Immature natural killer cell (primary cell): ENCODE measurements around the gene XYLT2. TPM values are rescaled to one million over a fixed set of nuclear protein-coding genes. Genes with fewer than 3 reads are reported as not detected.
"Not testable (repeated sequence)": the region's sequence is repeated elsewhere in the genome, so short reads cannot be mapped to it uniquely, and the experiment has no call there.

Experiments used
- DNase-seq, 3 donors: peaks; one replicate each; pipeline ENCODE4 v3.0.0; 2022; ENCODE audit warnings: mixed read lengths in 1 of 3
- H3K27ac Mint-ChIP-seq, 6 donors: one replicate each; pipeline ENCODE4 v1.8.0; 2020; ENCODE audit warnings: mixed read lengths in 6 of 6, mild to moderate bottlenecking in 5 of 6, inconsistent platforms in 4 of 6, moderate library complexity in 3 of 6
- H3K27me3 Mint-ChIP-seq, 3 donors: one replicate each; pipeline ENCODE4 v1.8.0; 2020 to 2021; ENCODE audit warnings: low read depth in 3 of 3, mild to moderate bottlenecking in 3 of 3, mixed read lengths in 3 of 3, moderate library complexity in 3 of 3, inconsistent platforms in 1 of 3
- H3K36me3 Mint-ChIP-seq, 3 donors: one replicate each; pipeline ENCODE4 v1.8.0; 2020; ENCODE audit warnings: mixed read lengths in 3 of 3, inconsistent platforms in 2 of 3, mild to moderate bottlenecking in 2 of 3
- H3K4me1 Mint-ChIP-seq, 2 donors: one replicate each; pipeline ENCODE4 v1.8.0; 2020; ENCODE audit warnings: inconsistent platforms in 2 of 2, mild to moderate bottlenecking in 2 of 2, mixed read lengths in 2 of 2, moderate library complexity in 1 of 2
- H3K4me3 Mint-ChIP-seq, 5 donors: one replicate each; pipeline ENCODE4 v1.8.0; 2020; ENCODE audit warnings: mild to moderate bottlenecking in 5 of 5, mixed read lengths in 5 of 5, inconsistent platforms in 3 of 5, moderate library complexity in 3 of 5
- H3K9me3 Mint-ChIP-seq, 6 donors: one replicate each; pipeline ENCODE4 v1.8.0; 2020; ENCODE audit warnings: mild to moderate bottlenecking in 6 of 6, mixed read lengths in 6 of 6, inconsistent platforms in 4 of 6, moderate library complexity in 3 of 6
- polyA plus RNA-seq, 3 donors: library from polyadenylated mRNA; unstranded; fragments of 300-500 nt; fragmentation: Illumina TruSeq; gene quantifications; one replicate each; pipeline ENCODE4 v1.2.3, GENCODE V29; 2021

XYLT2 gene
- polyA plus RNA-seq, 3 donors from 2014 or later = 6.8 to 17.4 (median 7.1) TPM

DNA sequence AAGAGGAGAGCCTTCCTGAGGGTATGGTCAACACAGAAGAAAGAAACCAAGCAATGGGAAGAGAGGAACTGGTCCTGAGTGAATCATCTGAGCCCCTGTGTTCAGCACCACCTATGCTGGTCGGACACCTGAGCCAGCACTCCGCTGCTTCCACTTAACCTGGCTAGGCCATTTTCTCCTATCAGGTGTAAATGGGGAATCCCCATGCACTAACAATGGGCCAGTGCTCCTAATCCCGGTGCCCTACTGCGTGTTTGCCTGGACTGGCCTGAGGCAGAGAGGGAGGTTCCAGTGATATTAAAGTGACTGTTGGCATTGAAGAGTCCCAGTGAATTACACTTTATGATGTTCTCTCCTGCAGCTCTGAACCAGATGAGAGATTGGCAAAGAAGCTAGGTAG is 34.4 kb upstream of the XYLT2 start:
- Mint-ChIP-seq H3K27me3 (peaks cover 3 to 8% (median 4%) of the 10 kb centered on the region in 3 donors), H3K27ac (no peak overlapping the region), H3K36me3 (no peaks in the 10 kb centered on the region), H3K4me1 (no peaks in the 10 kb centered on the region), H3K4me3 (no peak overlapping the region), H3K9me3 (no peaks in the 10 kb centered on the region)
- DNase-seq = no peak

DNA sequence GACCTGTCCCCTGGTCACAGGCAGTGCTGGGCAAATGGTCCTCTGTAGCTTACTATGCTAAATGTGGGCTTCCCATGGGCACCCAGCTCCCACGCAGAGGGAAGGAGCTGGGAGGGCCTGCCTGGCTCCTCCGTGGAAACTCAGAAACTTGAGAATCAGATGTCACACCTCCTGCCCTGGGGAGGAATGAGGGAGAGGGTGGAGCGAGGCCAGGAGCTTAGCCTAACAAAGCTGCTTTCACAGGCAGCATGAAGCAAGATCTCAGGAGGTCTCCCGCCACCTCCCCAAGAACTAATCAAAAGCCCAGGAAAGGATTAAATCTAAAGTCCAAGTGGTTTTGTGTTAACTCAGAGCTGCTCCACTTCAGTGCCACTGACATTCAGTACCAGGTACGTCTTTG is 33.6 kb upstream of the XYLT2 start:
- Mint-ChIP-seq H3K9me3 (no peaks in the 10 kb centered on the region), H3K27me3 (peaks cover 2 to 8% (median 6%) of the 10 kb centered on the region in 3 donors), H3K36me3 (no peaks in the 10 kb centered on the region), H3K27ac (no peak overlapping the region), H3K4me1 (no peaks in the 10 kb centered on the region), H3K4me3 (no peak overlapping the region)
- DNase-seq = no peak

DNA sequence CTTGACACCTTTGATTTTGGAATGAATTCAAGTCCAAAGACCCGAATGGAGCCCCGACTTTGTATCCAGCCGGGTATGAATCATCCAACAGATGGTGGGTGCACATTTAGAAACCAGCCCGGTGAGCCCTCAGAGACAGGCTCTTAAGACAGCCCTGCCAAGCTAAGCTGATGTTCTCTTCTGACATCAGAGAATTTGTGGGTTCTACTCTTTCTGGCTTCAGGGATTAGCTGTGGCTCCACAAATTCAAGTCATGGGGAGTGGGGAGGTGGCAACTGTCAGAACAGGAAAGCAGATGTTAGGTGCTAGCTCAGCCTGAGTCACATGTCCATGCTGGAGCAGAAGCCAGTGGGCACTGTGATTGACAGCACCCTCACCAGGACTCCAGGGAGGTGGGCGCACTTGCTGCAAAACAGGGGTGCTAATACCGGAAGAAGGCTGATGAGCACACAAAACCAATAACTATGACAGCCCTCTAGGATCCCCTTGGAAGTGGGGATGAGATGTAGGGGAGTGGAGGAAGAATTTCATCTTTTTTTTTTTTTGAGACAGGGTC is 31.4 kb upstream of the XYLT2 start:
- H3K4me1 Mint-ChIP-seq = no peaks in the 10 kb centered on the region
- peaks cover 3 to 8% (median 6%) of the 10 kb centered on the region in 3 donors for H3K27me3 Mint-ChIP-seq
- H3K4me3 Mint-ChIP-seq = no peak overlapping the region
- H3K27ac Mint-ChIP-seq = no peak overlapping the region
- DNase-seq = no peak
- H3K36me3 Mint-ChIP-seq = no peaks in the 10 kb centered on the region
- H3K9me3 Mint-ChIP-seq = no peaks in the 10 kb centered on the region

DNA sequence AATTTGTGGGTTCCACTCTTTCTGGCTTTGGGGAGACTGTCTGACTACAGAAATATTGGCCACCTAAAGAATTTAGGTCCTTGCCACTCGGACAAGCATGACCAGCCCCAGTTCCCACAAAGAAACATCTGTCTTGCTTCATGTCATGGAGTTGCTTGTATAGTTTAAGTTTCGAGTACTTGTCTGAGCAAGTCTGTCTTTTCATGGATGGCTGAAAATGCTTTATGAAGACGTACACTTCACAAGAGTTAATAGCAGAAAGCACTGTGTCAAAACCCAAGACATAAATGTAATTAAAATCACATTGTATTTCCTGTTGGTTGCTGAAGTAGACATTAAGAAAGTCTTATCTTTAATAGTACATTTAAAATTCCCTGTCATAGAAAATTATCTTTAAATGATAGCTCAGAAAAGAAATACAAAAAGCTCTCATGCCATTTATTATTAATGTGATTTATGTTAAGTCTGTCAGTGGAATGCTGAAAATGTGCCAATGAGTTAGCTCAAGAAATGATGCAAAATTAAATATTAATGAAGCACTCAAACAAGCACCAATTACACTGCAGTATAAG is 29.8 kb upstream of the XYLT2 start:
- Mint-ChIP-seq H3K27me3 (peaks cover 2 to 7% (median 4%) of the 10 kb centered on the region in 3 donors), H3K4me1 (no peaks in the 10 kb centered on the region), H3K4me3 (no peak overlapping the region), H3K36me3 (no peaks in the 10 kb centered on the region), H3K27ac (no peak overlapping the region), H3K9me3 (no peaks in the 10 kb centered on the region)
- no peak for DNase-seq

DNA sequence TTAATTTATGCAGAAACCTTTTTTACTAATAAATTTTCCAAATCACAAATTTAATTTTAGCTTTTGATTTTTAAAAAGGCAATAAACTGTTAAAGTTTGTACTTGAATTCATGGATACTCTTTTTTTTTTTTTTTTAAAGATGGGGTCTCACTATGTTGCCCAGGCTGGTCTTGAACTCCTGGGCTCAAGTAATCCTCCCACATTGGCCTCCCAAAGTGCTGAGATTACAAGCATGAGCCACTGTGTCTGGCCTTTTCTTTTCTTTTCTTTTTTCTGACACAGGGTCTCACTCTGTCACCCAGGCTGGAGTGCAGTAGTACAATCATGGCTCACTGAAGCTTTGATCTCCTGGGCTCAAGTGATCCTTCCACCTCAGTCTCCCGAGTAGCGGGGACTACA is 29.3 kb upstream of the XYLT2 start:
- not testable (repeated sequence) for H3K27ac Mint-ChIP-seq, H3K4me1 Mint-ChIP-seq, DNase-seq, H3K9me3 Mint-ChIP-seq, H3K36me3 Mint-ChIP-seq, H3K4me3 Mint-ChIP-seq, H3K27me3 Mint-ChIP-seq

DNA sequence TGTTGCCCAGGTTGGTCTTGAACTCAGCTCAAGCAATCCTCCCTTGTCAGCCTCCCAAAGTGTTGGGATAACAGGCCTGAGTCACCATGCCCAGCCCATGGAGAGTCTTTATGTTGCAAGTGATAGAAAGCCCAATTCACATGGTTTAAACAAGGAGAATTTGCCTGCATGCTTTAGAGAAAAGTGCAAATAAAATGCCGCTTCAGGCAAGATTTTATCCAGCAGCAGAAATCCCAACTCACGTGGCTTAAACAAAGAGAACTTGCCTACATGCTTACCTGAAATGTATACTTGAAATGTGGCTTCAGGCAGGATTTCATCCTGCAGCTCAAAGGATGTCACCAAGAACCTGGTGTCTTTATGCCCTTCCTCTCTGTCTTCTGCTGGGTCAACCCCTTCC is 28.8 kb upstream of the XYLT2 start:
- DNase-seq = no peak
- Mint-ChIP-seq H3K4me1 (no peaks in the 10 kb centered on the region), H3K27ac (no peak overlapping the region), H3K9me3 (no peaks in the 10 kb centered on the region), H3K36me3 (no peaks in the 10 kb centered on the region), H3K4me3 (no peak overlapping the region), H3K27me3 (peaks cover 2 to 7% (median 4%) of the 10 kb centered on the region in 3 donors)

DNA sequence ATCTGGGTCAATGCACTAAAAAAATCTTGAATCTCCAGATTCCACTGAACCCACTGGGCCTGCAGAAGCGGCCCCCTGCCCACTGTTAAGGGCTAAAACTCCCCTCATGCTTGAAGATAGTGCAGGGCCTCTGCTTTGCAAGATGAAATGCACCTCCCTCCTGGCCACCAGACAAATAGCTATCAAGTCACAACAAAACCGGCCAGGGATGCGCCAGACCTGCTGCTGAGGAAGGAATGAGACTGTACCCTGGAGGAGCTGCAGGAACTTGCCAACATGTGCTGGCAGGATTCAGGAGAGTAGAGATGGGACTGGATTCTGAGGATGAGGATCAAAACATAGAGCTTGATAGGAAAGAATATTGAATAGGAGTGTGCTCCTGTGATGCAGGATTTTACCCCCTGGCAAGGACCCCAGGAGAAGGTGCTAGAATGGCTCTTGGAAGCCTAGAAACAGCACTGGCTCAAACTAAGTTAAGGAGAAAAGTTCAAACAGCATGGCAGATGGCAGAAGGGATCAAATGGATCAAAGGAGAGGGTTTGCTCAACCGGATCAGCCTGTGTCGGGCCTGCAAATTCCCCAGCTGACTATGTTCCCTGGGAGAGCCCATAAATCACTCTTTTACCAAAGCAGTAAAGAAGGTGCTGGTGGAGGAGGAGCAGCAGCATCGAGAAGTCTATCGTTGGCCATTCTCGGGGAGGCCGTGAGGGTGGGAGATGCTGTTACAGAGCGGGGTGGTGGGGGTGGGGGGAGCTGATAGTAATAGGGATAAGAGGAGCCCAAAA is 27.2 kb upstream of the XYLT2 start:
- H3K36me3 Mint-ChIP-seq = no peaks in the 10 kb centered on the region
- H3K4me3 Mint-ChIP-seq = no peak overlapping the region
- DNase-seq = no peak
- no peaks in the 10 kb centered on the region for H3K9me3 Mint-ChIP-seq
- H3K27ac Mint-ChIP-seq = no peak overlapping the region
- peaks cover 2% of the 10 kb centered on the region in 3 donors for H3K27me3 Mint-ChIP-seq
- H3K4me1 Mint-ChIP-seq = no peaks in the 10 kb centered on the region

DNA sequence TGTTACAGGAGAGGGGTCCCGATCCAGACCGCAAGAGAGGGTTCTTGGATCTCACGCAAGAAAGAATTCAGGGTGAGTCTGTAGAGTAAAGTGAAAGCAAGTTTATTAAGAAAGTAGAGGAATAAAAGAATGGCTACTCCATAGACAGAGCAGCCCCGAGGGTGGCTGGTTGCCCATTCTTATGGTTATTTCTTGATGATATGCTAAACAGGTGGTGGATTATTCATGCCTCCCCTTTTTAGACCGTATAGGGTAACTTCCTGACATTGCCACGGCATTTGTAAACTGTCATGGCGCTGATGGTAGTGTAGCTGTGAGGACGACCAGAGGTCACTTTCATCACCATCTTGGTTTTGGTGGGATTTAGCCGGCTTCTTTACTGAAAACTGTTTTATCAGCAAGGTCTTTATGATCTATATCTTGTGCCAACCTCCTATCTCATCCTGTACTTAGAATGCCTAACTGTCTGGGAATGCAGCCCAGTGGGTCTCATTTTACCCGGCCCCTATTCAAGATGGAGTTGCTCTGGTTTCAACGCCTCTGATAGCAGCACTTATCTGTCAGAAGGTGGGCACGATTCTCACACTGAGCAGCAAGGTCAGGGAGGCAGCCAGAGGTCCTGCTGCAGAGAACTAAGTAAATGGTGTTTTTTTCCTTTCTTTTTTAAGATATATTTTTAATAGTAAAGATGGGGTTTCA is 26.5 kb upstream of the XYLT2 start:
- Mint-ChIP-seq H3K4me1 (no peaks in the 10 kb centered on the region), H3K36me3 (no peaks in the 10 kb centered on the region), H3K27me3 (peaks cover 0 to 2% (median 2%) of the 10 kb centered on the region in 3 donors), H3K4me3 (no peak overlapping the region), H3K9me3 (no peaks in the 10 kb centered on the region), H3K27ac (no peak overlapping the region)
- DNase-seq = no peak

DNA sequence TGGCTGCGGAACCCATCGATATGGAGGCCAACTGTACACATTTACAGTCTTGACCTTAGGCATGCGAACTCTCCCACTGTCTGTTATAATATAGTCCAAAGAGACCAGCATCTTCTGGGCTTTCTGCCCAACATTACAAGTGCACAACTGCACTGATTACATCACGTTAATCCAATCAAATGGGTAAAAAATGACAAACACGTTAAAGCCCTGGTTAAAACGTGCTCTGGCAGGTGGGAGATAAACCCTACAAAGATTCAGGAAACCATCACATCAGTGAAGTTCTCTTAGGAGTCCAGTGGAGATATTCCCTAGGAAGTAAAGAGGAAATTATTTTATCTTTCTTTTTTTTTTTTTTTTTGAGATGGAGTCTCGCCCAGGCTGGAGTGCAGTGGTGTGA is 23.7 kb upstream of the XYLT2 start:
- Mint-ChIP-seq H3K27ac (no peak overlapping the region), H3K36me3 (no peaks in the 10 kb centered on the region), H3K4me3 (no peak overlapping the region), H3K4me1 (no peaks in the 10 kb centered on the region), H3K9me3 (no peaks in the 10 kb centered on the region), H3K27me3 (peaks cover 1 to 3% (median 2%) of the 10 kb centered on the region in 3 donors)
- DNase-seq = no peak

DNA sequence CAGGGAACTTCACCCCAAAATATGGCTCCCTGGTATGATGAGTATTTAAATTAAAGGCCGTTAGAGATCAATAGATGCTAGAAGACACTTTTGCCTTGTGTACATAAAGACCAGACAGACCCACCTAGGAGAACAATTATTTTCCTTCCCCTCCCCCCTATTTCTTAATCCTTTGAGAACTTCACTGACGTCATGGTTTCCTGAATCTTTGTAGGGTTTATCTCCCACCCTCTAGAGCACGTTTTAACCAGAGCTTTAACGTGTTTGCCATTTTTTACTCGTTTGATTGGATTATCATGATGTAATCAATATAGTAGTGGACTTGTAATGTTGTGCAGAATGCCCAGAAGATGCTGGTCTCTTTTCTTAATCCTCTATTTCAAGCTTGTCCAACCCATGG is 22.9 kb upstream of the XYLT2 start:
- no peaks in the 10 kb centered on the region for H3K36me3 Mint-ChIP-seq
- H3K27ac Mint-ChIP-seq = no peak overlapping the region
- DNase-seq = no peak
- H3K9me3 Mint-ChIP-seq = no peaks in the 10 kb centered on the region
- H3K4me3 Mint-ChIP-seq = no peak overlapping the region
- no peaks in the 10 kb centered on the region for H3K4me1 Mint-ChIP-seq
- H3K27me3 Mint-ChIP-seq = peaks cover 1 to 3% (median 2%) of the 10 kb centered on the region in 3 donors

DNA sequence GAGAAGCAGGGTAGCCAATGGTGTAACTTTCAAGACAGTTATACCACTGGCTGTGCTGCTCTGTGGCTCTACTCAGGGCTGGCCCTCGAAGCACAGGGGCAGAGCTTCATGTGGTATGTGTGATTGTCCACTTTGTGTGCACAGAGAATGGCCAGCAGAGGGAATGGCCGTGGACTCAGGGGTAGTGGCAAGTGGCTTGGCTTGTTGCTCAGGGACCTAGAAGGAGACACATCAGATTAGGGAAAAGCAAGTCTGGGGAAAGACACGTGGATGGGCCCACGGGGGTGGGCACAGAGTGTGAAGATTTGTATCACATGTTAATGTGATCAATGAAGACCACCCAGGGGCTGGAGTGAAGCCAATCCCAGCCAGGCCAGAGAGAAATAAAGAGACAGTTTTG is 20.0 kb upstream of the XYLT2 start:
- H3K4me3 Mint-ChIP-seq = no peak overlapping the region
- H3K27me3 Mint-ChIP-seq = peaks cover 1 to 4% (median 3%) of the 10 kb centered on the region in 3 donors
- no peak for DNase-seq
- no peak overlapping the region for H3K27ac Mint-ChIP-seq
- H3K4me1 Mint-ChIP-seq = no peaks in the 10 kb centered on the region
- H3K9me3 Mint-ChIP-seq = no peaks in the 10 kb centered on the region
- no peaks in the 10 kb centered on the region for H3K36me3 Mint-ChIP-seq

DNA sequence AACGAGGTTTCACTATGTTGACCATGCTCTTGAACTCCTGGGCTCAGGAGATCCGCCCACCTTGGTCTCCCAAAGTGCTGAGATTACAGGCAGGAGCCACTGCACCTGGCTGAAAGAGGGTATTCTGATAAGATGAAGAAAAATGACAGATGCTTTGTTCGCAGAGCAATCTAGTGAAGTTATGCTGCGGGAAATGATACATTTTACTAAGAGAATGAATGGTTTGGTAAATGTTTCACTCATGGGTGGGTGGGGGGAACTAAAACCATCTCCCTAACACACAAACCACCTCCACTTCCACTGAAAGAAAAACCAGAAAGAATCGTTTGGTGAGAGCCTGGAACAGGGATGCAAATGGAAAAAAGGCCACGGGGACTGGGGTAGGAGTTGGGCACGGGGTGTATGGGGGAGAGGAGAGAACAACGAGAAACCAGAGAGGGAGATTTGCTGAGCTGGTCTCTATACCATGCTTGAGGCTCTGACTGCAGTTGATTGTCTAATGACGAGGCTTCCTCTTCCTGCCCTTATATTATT is 19.0 kb upstream of the XYLT2 start:
- Mint-ChIP-seq H3K27me3 (peaks cover 1 to 4% (median 3%) of the 10 kb centered on the region in 3 donors), H3K9me3 (no peaks in the 10 kb centered on the region), H3K4me1 (no peaks in the 10 kb centered on the region), H3K27ac (no peak overlapping the region), H3K36me3 (peaks cover 0 to under 1% (median 0%) of the 10 kb centered on the region in 3 donors), H3K4me3 (no peak overlapping the region)
- DNase-seq = no peak

DNA sequence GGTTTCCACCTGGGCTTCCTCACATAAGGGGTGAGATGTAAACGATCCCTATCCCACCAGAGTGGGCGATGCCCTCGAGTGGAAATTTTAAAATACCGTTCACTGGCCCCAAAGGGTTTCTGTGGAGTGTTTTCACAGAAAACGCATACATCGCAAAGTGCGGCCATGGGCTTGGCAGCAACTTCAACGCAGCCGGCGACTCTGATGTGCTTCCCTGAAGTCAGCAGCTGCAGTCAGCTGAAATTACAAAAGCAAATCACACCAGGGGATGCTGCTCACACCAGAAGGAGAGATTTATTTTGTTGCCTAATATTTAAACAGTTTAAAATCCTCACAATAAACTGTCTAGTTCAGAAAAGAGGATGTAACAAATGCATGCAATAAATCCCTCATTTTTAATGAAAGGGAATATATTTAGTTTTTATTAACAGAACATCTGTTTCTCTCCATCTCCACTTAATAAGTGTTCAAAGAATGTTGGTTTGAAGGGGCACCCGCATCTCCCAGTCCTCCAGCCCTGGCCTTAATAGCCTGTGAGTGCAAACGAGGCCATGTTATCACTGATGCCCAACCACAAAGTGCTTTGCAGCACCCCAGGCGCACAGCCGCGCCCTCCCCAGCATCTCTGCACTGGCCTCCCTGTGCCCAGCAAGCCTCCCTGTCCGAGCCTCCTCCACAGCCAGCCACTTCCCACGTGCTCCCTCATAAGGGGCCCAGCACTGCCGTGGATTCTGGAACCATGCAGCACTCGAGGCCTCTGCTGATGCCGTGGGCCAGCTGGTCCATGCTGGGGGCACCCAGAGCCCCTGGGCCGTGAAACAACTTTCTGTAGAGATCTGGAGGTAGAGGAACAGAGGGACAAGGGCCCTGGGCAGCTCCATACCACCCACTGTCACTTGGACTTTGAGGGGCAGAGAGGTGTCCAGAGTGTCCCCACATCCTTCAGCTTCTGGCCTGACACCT is 17.3 kb upstream of the XYLT2 start:
- peaks cover 4 to 5% (median 4%) of the 10 kb centered on the region in 3 donors for H3K27me3 Mint-ChIP-seq
- no peaks in the 10 kb centered on the region for H3K9me3 Mint-ChIP-seq
- H3K36me3 Mint-ChIP-seq = peaks cover 0 to 3% (median 0%) of the 10 kb centered on the region in 3 donors
- no peak for DNase-seq
- peaks cover 1 to 3% of the 10 kb centered on the region in 2 donors for H3K4me1 Mint-ChIP-seq
- no peak overlapping the region for H3K27ac Mint-ChIP-seq
- no peak overlapping the region for H3K4me3 Mint-ChIP-seq
